ENCODE measurements around the gene SIRPA.

The SIRPA gene

DNA sequence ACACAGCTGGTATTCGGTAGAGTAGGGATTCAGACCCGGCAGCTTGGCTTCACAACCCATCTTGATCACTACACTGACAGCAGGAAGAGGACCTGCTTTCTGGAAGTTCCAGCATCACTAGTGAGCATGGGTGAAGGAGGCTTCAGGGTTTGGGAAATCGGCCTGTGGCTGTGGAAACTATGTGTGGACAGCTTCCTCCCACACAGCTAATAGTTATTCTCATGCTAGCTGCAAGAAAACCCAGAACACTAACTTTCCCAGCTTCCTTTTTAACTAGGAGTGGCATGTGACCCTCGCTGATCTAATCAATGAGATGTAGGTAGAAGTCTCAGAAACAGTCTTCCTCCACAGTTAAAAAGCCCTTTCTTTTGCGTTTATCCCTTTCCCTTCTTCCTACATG is 36.3 kb upstream of the SIRPA start:
- DNase-seq (ENCODE audit: low spot score in 2 of 2) (no peak), ATAC-seq (replicated peaks; ENCODE audit: extremely low read depth, poor library complexity, severe bottlenecking) (no peak)
- no peaks in the 10 kb centered on the region for H3K36me3 Mint-ChIP-seq (ENCODE audit: insufficient read depth)
- peaks cover 62% of the 10 kb centered on the region for H3K27me3 Mint-ChIP-seq
- no peaks in the 10 kb centered on the region for H3K9me3 Mint-ChIP-seq
- H3K4me1 Mint-ChIP-seq: no peaks in the 10 kb centered on the region
- no peak overlapping the region for H3K4me3 Mint-ChIP-seq
- no peak overlapping the region for H3K27ac Mint-ChIP-seq (ENCODE audit: low read depth)

DNA sequence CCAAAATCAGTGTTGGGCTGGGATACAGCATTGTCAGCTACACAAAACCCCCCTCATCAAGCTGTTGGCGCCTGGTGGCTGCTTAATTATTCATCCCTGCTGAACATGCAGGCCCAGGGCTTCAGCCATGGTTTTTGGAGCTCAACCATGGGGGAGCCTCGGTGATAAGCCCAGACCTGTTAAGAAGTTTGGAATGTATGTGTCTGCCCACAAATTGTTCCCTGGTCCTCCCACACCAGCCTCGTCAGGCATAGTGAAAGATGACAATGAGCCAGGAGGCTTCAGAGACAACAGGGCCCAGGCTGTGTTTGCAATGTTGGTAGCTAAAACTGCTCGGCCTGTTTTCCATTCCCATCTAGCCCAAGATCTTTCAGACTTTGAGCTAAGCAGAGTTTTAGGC is 34.8 kb upstream of the SIRPA start:
- Mint-ChIP-seq H3K4me3 (no peak overlapping the region), H3K4me1 (no peaks in the 10 kb centered on the region), H3K9me3 (no peaks in the 10 kb centered on the region), H3K27me3 (peaks cover 52% of the 10 kb centered on the region), H3K36me3 (ENCODE audit: insufficient read depth) (no peaks in the 10 kb centered on the region), H3K27ac (ENCODE audit: low read depth) (no peak overlapping the region)
- no peak for DNase-seq (ENCODE audit: low spot score in 2 of 2)
- no peak for ATAC-seq (replicated peaks; ENCODE audit: extremely low read depth, poor library complexity, severe bottlenecking)

DNA sequence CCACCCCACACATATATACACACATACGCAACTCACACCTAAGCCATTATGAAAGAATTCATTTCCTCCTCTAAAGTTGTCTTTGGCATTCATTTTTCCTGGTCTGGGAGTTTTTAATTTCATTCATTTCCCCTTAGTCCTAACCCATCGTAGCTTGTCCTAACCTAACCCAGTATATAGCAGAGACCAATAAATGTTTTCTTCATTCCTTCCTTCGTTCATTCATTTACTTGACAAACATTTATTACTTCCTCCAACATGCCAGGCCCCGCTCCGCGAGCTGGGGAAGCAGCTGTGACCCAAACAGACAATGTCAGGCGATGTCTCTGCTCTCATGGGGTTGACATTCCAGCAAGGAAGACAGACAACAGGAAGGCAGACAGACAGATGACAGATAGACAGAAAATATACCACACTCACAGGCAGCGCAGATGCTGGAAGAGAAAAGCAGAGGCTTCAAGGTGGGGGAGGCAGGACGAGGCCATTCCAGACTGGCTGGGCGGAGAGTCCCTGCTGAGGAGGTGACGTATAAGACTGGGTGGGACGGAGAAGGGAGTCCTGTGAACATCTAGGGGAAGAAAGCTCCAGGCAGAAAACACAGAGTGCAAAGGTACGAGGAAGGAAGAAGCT is 33.7 kb upstream of the SIRPA start:
- H3K27me3 Mint-ChIP-seq: peaks cover 52% of the 10 kb centered on the region
- no peak overlapping the region for H3K4me3 Mint-ChIP-seq
- no peaks in the 10 kb centered on the region for H3K9me3 Mint-ChIP-seq
- no peaks in the 10 kb centered on the region for H3K4me1 Mint-ChIP-seq
- ATAC-seq (replicated peaks; ENCODE audit: extremely low read depth, poor library complexity, severe bottlenecking) (no peak), DNase-seq (ENCODE audit: low spot score in 2 of 2) (no peak)
- H3K27ac Mint-ChIP-seq (ENCODE audit: low read depth): no peak overlapping the region
- no peaks in the 10 kb centered on the region for H3K36me3 Mint-ChIP-seq (ENCODE audit: insufficient read depth)

DNA sequence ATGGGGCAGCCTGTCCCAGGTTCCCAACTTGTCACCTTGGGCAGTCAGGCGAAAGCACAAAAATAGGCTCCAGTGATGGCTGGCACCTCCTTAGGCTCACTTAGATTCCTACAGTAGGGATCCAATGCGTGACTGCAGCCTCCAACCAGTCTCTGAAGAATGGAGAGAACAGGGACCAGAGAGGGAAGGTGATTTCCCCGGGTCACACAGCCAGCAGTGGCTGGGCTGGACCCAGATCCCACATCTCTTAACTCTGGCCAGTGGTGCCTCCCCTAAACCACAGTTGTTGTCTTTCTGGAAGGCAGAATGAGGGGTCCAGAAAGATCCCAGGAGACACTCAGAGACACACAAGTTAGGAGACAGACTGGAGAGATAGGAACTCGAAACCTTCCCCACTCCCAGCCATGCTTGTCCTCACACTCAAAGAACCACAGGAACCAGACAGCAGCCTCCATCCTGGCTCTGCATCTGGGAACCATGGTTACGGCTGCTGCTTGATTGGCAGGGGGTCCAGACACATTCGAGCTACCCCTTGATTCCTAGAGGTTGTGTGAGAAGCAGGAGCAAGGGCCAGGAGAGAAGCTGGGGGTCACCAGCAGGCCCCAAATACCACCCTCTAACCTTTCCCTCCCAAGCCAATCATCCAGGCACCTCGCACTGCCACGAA is 33.1 kb upstream of the SIRPA start:
- Mint-ChIP-seq H3K27ac (ENCODE audit: low read depth) (no peak overlapping the region), H3K4me3 (no peak overlapping the region), H3K36me3 (ENCODE audit: insufficient read depth) (no peaks in the 10 kb centered on the region), H3K27me3 (peaks cover 59% of the 10 kb centered on the region), H3K9me3 (no peaks in the 10 kb centered on the region), H3K4me1 (no peaks in the 10 kb centered on the region)
- no peak for ATAC-seq (replicated peaks; ENCODE audit: extremely low read depth, poor library complexity, severe bottlenecking)
- DNase-seq (ENCODE audit: low spot score in 2 of 2): no peak

DNA sequence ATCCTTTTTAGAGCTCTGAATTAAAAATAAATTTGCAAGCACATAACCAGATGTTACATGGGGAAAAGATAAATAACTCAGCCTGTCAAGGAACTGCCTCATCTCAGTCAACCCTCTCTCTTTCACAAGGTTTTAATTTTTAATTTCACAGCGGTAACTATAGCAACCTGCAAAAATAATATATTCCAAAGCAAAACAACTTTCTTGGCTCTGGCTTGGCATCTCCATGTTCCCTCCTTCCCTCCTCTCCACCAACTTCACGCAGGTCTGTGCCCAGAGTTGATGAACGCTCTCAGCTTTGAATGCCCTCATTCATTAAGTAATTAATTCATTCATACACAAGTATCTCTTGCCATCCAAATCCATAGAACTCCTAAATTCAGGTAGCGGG is 32.5 kb upstream of the SIRPA start:
- ATAC-seq (replicated peaks; ENCODE audit: extremely low read depth, poor library complexity, severe bottlenecking) (no peak), DNase-seq (ENCODE audit: low spot score in 2 of 2) (no peak)
- Mint-ChIP-seq H3K4me1 (no peaks in the 10 kb centered on the region), H3K36me3 (ENCODE audit: insufficient read depth) (no peaks in the 10 kb centered on the region), H3K27ac (ENCODE audit: low read depth) (no peak overlapping the region), H3K9me3 (no peaks in the 10 kb centered on the region), H3K27me3 (peaks cover 64% of the 10 kb centered on the region), H3K4me3 (no peak overlapping the region)

DNA sequence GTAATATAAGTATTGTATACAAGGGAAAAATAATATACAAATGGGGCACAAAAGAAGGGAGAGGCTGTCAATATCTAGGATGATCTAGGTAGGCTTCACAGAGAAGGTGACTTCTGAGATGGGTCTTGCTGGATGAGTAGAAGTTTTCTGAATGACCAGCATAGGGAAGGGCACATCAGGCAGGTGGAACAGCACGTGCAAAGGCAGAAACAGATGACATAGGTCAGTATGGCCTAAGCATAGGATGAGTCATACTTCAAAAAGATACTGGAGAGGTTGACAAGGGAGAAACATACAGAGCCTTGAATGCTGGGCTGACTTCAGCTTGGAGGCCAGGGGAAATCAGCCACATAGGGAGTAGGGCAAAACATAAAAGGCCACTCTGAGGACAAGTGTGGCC is 31.9 kb upstream of the SIRPA start:
- Mint-ChIP-seq H3K4me1 (no peaks in the 10 kb centered on the region), H3K36me3 (ENCODE audit: insufficient read depth) (no peaks in the 10 kb centered on the region), H3K4me3 (no peak overlapping the region), H3K27ac (ENCODE audit: low read depth) (no peak overlapping the region), H3K9me3 (no peaks in the 10 kb centered on the region), H3K27me3 (peaks cover 70% of the 10 kb centered on the region)
- no peak for DNase-seq (ENCODE audit: low spot score in 2 of 2)
- no peak for ATAC-seq (replicated peaks; ENCODE audit: extremely low read depth, poor library complexity, severe bottlenecking)

DNA sequence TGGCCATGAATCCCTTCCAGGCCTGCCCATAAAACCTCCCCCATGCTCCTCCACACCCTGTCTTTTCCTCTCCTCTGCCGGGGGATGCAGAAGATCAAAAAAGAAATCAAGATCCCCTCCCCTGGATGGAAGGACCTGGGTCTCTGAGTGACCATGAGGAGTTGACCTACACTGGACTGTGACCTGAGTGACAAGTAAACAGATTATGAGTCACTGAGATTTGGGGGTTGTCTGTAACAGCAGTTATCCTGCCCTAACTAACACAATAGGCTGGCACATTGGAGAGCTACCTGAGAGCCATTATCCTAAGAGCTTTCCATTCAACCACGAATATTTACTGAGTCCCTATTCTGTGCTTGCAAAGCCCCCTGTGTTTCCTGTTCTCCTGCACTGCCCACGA is 28.4 kb upstream of the SIRPA start:
- DNase-seq (ENCODE audit: low spot score in 2 of 2): no peak
- Mint-ChIP-seq H3K4me1 (no peaks in the 10 kb centered on the region), H3K36me3 (ENCODE audit: insufficient read depth) (no peaks in the 10 kb centered on the region), H3K4me3 (no peak overlapping the region), H3K9me3 (no peaks in the 10 kb centered on the region), H3K27ac (ENCODE audit: low read depth) (no peak overlapping the region), H3K27me3 (peaks cover 82% of the 10 kb centered on the region)
- no peak for ATAC-seq (replicated peaks; ENCODE audit: extremely low read depth, poor library complexity, severe bottlenecking)

DNA sequence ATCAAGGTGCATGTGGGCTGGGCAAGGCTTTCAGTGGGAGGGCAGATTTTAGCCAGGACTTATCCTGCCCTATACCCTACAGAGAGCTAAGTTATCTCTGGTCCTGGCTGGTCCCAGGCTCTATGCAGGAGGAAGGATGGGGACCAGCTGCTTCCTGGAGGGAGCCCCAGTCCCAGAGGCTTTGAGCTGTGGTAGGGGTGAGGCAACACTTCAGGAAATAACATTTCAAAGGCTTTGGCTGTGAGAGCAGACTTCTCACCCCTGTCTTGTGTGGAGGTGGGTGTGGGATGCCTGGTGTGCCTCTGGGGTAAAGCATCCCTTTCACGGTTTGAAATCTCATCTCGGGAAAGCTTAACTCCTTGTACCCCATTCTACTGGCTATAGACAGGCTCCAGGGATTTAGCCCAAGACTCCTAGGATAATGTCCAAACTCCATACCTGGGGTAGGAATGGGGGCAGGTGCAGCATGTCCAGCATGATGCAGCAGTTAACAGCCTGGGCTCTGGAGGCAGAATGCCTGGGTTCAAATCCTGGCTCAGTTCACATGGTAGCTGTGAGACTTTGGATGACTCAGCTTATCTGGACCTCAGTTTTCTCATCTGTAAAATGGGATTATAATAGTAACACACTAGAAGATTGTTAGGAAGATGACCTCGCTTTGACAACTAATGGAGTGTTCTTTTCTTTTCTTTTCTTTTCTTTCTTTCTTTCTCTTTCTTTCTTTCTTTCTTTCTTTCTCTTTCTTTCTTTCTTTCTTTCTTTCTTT is 27.5 kb upstream of the SIRPA start:
- ATAC-seq (replicated peaks; ENCODE audit: extremely low read depth, poor library complexity, severe bottlenecking) (no peak), DNase-seq (ENCODE audit: low spot score in 2 of 2) (no peak)
- Mint-ChIP-seq H3K27me3 (peaks cover 80% of the 10 kb centered on the region), H3K27ac (ENCODE audit: low read depth) (no peak overlapping the region), H3K9me3 (no peaks in the 10 kb centered on the region), H3K4me1 (no peaks in the 10 kb centered on the region), H3K36me3 (ENCODE audit: insufficient read depth) (no peaks in the 10 kb centered on the region), H3K4me3 (no peak overlapping the region)

DNA sequence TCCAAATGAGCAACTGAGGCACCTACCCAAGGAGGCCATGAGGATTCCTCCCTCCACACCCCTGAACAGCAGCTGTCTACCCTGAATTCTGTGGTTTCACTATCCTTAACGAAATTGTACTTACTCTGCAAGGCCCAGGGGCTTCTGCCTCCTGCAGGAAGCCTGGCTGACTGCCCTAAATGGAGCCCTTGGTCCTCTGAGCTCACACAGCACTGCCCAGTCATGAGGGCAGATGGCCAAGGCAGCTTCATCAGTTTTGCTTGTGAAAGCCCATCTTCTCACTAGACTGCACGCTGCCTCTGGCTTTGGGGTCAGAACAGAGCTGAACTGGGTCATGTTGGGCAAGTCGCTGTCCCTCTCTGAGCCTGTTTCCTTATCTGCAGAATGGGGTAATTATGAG is 26.4 kb upstream of the SIRPA start:
- H3K27ac Mint-ChIP-seq (ENCODE audit: low read depth): no peak overlapping the region
- no peaks in the 10 kb centered on the region for H3K4me1 Mint-ChIP-seq
- no peak overlapping the region for H3K4me3 Mint-ChIP-seq
- H3K9me3 Mint-ChIP-seq: no peaks in the 10 kb centered on the region
- DNase-seq (ENCODE audit: low spot score in 2 of 2): no peak
- peaks cover 70% of the 10 kb centered on the region for H3K27me3 Mint-ChIP-seq
- no peaks in the 10 kb centered on the region for H3K36me3 Mint-ChIP-seq (ENCODE audit: insufficient read depth)
- no peak for ATAC-seq (replicated peaks; ENCODE audit: extremely low read depth, poor library complexity, severe bottlenecking)

DNA sequence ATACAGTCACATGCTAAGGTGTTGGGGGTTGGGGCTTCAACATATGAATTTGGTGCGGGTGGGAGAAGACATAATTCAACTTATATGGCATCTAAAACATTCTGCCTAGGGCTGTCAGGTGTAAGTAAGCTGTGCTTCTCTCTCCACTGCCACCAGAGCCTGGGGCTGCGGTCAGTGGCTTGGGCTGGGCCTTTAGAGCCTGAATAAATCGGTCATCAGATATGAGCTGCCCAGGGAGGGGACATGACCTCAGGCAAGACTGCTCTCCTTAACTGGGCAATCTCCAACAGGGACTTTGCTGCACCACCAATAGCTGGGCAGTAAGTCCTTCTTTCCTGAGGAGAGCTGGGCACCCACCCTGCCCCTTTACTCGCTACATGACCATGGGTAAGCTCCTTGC is 24.9 kb upstream of the SIRPA start:
- H3K27ac Mint-ChIP-seq (ENCODE audit: low read depth): no peak overlapping the region
- no peaks in the 10 kb centered on the region for H3K4me1 Mint-ChIP-seq
- ATAC-seq (replicated peaks; ENCODE audit: extremely low read depth, poor library complexity, severe bottlenecking) (no peak), DNase-seq (ENCODE audit: low spot score in 2 of 2) (no peak)
- H3K4me3 Mint-ChIP-seq: no peak overlapping the region
- no peaks in the 10 kb centered on the region for H3K36me3 Mint-ChIP-seq (ENCODE audit: insufficient read depth)
- H3K27me3 Mint-ChIP-seq: peaks cover 66% of the 10 kb centered on the region
- no peaks in the 10 kb centered on the region for H3K9me3 Mint-ChIP-seq

DNA sequence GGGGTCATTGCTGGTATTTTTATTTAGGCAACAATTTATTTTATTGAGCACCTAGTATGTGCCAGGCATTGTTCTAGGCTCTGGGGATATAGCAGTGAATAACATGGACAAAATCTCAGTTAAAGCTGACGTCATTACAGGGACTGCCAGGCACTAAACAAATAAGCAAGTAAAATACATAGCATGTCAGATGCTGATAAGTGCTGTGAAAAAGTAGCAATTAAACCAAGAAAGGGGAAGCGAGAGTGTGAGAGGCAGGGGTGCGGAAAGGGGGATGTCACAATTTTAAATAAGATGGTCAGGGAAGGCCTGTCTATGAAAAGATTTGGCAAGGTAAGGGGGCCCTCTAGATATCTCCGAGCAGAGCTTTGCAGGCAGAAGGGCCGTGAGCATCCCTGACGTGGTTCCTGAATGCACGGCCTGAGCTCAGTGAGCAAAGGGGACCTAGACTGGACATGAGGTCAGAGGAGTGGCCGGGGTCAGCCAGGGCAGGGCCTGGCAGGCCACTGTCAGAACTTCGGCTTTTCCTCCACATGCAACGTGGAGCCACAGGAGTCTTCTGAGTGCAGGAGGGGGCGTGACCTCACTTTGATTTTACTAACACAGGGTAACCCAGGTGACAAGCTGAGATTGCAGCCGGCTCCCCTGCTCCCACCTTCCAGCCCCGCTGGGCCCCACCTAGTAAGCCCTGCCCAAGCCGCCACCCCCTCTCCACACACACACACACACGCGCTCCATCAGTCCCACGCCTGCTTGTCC is 24.2 kb upstream of the SIRPA start:
- Mint-ChIP-seq H3K4me1 (no peaks in the 10 kb centered on the region), H3K36me3 (ENCODE audit: insufficient read depth) (no peaks in the 10 kb centered on the region), H3K4me3 (no peak overlapping the region), H3K27me3 (peaks cover 60% of the 10 kb centered on the region), H3K27ac (ENCODE audit: low read depth) (no peak overlapping the region), H3K9me3 (no peaks in the 10 kb centered on the region)
- DNase-seq (ENCODE audit: low spot score in 2 of 2): no peak
- ATAC-seq (replicated peaks; ENCODE audit: extremely low read depth, poor library complexity, severe bottlenecking): peak; percentile 24

DNA sequence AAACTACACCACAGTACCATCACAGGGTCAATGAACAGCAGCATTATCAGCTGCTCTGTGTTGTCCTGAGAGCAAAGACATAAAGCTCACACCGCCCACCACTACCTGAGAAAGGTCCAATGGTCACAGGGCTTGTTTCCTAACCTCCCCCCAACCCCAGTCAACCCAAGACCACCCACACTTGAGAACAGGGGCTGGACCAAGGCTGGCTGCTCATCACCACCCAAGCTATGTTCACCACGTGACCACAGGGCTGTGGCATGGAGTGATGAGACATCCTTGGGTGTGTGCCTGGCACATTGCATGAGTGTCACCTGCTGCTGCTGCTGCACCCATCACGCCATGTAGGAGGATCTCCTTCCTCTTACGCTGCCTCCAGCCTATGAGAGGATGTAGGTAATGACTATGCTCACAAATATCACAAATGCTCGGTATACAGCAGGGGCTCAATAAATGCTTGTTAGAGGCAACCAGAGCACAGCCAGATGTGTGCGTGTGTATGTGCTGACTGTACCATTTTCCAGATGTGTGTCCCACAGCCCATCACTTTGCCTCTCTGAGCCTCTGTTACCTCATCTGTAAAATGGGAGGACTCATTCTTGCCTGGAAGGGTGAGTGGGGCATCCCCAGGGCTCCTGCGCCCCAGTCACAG is 23.3 kb upstream of the SIRPA start:
- no peaks in the 10 kb centered on the region for H3K9me3 Mint-ChIP-seq
- peaks cover 50% of the 10 kb centered on the region for H3K27me3 Mint-ChIP-seq
- no peak for ATAC-seq (replicated peaks; ENCODE audit: extremely low read depth, poor library complexity, severe bottlenecking)
- H3K36me3 Mint-ChIP-seq (ENCODE audit: insufficient read depth): no peaks in the 10 kb centered on the region
- no peak overlapping the region for H3K4me3 Mint-ChIP-seq
- no peak for DNase-seq (ENCODE audit: low spot score in 2 of 2)
- no peaks in the 10 kb centered on the region for H3K4me1 Mint-ChIP-seq
- H3K27ac Mint-ChIP-seq (ENCODE audit: low read depth): no peak overlapping the region

Data from central memory CD8-positive, alpha-beta T cell (primary cell).